Gastroesophageal sphincter (tissue), 4 donors: ENCODE results near the gene SGIP1. TPM values are rescaled to one million over a fixed set of nuclear protein-coding genes. Genes with fewer than 3 reads are reported as not detected.

Experiments used
- ATAC-seq: fragments of 150-250 bp; one replicate; pipeline ENCODE4 v1.9.1; 2016; ENCODE audit warnings: mild to moderate bottlenecking, moderate library complexity
- H3K27ac ChIP-seq, 4 donors: fragments of 200-600 bp; sonication (generic) in 3 of 4; 1 replicate in 3 of 4; 2 replicates in 1 of 4; pipeline ENCODE4 v1.5.1; 2016 to 2019
- H3K27me3 ChIP-seq: fragments of 200-600 bp; sonication (generic); one replicate; pipeline ENCODE4 v1.5.1; 2019
- H3K36me3 ChIP-seq, 2 donors: fragments of 200-600 bp; sonication (generic); one replicate each; pipeline ENCODE4 v1.5.1; 2019; ENCODE audit warnings: control low read depth in 1 of 2
- H3K4me1 ChIP-seq, 3 donors: fragments of 200-600 bp; sonication (generic); 1 replicate in 2 of 3; 2 replicates in 1 of 3; pipeline ENCODE4 v1.5.1; 2016 to 2019; ENCODE audit warnings: control low read depth in 2 of 3
- H3K4me3 ChIP-seq, 2 donors: fragments of 200-600 bp; sonication (generic); one replicate each; pipeline ENCODE4 v1.5.1; 2019; ENCODE audit warnings: mild to moderate bottlenecking in 1 of 2, moderate library complexity in 1 of 2
- H3K9me3 ChIP-seq, 3 donors: fragments of 200-600 bp; sonication (generic); one replicate each; pipeline ENCODE4 v1.5.1; 2017 to 2019; ENCODE audit warnings: control low read depth in 2 of 3
- CTCF ChIP-seq, 4 experiments: fragments of 200-600 bp in 2 of 4; fragments of 450-650 bp in 2 of 4; sonication (generic) in 1 of 4; IDR thresholded peaks; one replicate each; pipeline ENCODE4 v1.5.1; 2017 to 2019; ENCODE audit warnings: antibody characterized with exemption in 4 of 4, mild to moderate bottlenecking in 2 of 4, moderate library complexity in 2 of 4
- EP300 ChIP-seq: sonication (generic); formaldehyde crosslinking; IDR thresholded peaks from one replicate; pipeline ENCODE4 v1.6.1; 2017; ENCODE audit warnings: antibody characterized with exemption, mild to moderate bottlenecking
- POLR2A ChIP-seq, 2 donors: fragments of 450-650 bp; IDR thresholded peaks; one replicate each; pipeline ENCODE4 v1.6.1; 2017; ENCODE audit warnings: antibody characterized with exemption in 2 of 2, mild to moderate bottlenecking in 2 of 2, moderate library complexity in 1 of 2
- POLR2AphosphoS5 ChIP-seq: sonication (generic); formaldehyde crosslinking; IDR thresholded peaks from one replicate; pipeline ENCODE4 v1.6.1; 2017; ENCODE audit warnings: antibody characterized with exemption
- WGBS, 2 donors: methylation state at CpG; one replicate each; pipeline ENCODE4 v1.1.5; 2018; ENCODE audit warnings: low coverage in 1 of 2; 5-methylcytosine and 5-hydroxymethylcytosine counted together
- total RNA-seq, 4 donors: library from RNA; depleted of rRNA; stranded (reverse); fragments of >200 nt; gene quantifications; one replicate each; pipeline ENCODE4 v1.1.0, GENCODE V29; 2016

Gene SGIP1
- 10 to 100 TPM in 2 of 4 donors, 1 to 10 TPM in 2; 6.5 to 14.0 (median 10.7) TPM for total RNA-seq

- Histone ChIP-seq H3K9me3 (no peaks in the 10 kb centered on the region), H3K4me3 (peak within 1 kb of the TSS; percentile 42 to 57), H3K27me3 (no peaks in the 10 kb centered on the region), H3K36me3 (no peaks in the 10 kb centered on the region), H3K27ac (peak within 1 kb of the TSS; percentile 39 to 85 (median 76)), H3K4me1 (peaks cover 0 to 38% (median 5%) of the 10 kb centered on the region in 3 donors)
- 10 to 15% methylated on average over 7 to 13 of the region's 25 CpGs for WGBS, 2 donors
- peak; percentile 84 for ATAC-seq
- TF ChIP-seq POLR2AphosphoS5 = no peak
- no peak for TF ChIP-seq CTCF (IDR thresholded peaks at IDR 0.05)
- TF ChIP-seq EP300 = no peak
- TF ChIP-seq POLR2A (IDR thresholded peaks at IDR 0.05) = no peak
Observed at GRCh38 chr1:66533804-66534740, at the start of gene SGIP1. Gene SGIP1, plus strand, starts transcription at chr1:66534153. Its CDS starts 206 bp downstream, at chr1:66534359.

GRCh38 chr1:66489151-66489550, 44.8 kb upstream of the SGIP1 start:
- no peak overlapping the region for H3K4me3 ChIP-seq
- no peaks in the 10 kb centered on the region for H3K27me3 ChIP-seq
- WGBS, 2 donors = 35 to 69% methylated on average over 2 of the region's 2 CpGs
- no peak for ATAC-seq
- H3K9me3 ChIP-seq = no peaks in the 10 kb centered on the region
- H3K36me3 ChIP-seq = no peaks in the 10 kb centered on the region
- H3K27ac ChIP-seq = no peak overlapping the region
- TF ChIP-seq POLR2AphosphoS5 (no peak), POLR2A (IDR thresholded peaks at IDR 0.05) (no peak), EP300 (no peak), CTCF (IDR thresholded peaks at IDR 0.05) (no peak)
- H3K4me1 ChIP-seq = no peaks in the 10 kb centered on the region

GRCh38 chr1:66489972-66490601, 43.9 kb upstream of the SGIP1 start:
- no peak for ATAC-seq
- no peak overlapping the region for H3K4me3 ChIP-seq
- 60 to 61% methylated on average over 2 of the region's 2 CpGs for WGBS, 2 donors

GRCh38 chr1:66490816-66491215, 43.1 kb upstream of the SGIP1 start:
- TF ChIP-seq EP300 (no peak), CTCF (IDR thresholded peaks at IDR 0.05) (no peak), POLR2A (IDR thresholded peaks at IDR 0.05) (no peak), POLR2AphosphoS5 (no peak)
- no peaks in the 10 kb centered on the region for H3K27me3 ChIP-seq
- no peak overlapping the region for H3K27ac ChIP-seq
- WGBS, 2 donors = 45 to 54% methylated on average over 2 of the region's 2 CpGs
- no peak for ATAC-seq
- no peak overlapping the region for H3K4me3 ChIP-seq
- H3K9me3 ChIP-seq = no peaks in the 10 kb centered on the region
- H3K4me1 ChIP-seq = no peaks in the 10 kb centered on the region
- no peaks in the 10 kb centered on the region for H3K36me3 ChIP-seq

More at GRCh38 chr1:66489972-66490601, 43.9 kb upstream of the SGIP1 start:
- H3K36me3 ChIP-seq = no peaks in the 10 kb centered on the region
- no peaks in the 10 kb centered on the region for H3K9me3 ChIP-seq
- no peaks in the 10 kb centered on the region for H3K27me3 ChIP-seq
- TF ChIP-seq EP300 = no peak
- no peak for TF ChIP-seq POLR2AphosphoS5
- no peak for TF ChIP-seq POLR2A (IDR thresholded peaks at IDR 0.05)
- no peak for TF ChIP-seq CTCF (IDR thresholded peaks at IDR 0.05)
- H3K27ac ChIP-seq = no peak overlapping the region
- H3K4me1 ChIP-seq = no peaks in the 10 kb centered on the region
